ENCODE measurements around the gene ATP5PB. TPM values are rescaled to one million over a fixed set of nuclear protein-coding genes. Genes with fewer than 3 reads are reported as not detected.

Gene ATP5PB
- polyA plus RNA-seq, 1 donor (not counting 4 experiments of a cell fraction or from before 2014, with no cell fraction given) = 539 TPM

DNA sequence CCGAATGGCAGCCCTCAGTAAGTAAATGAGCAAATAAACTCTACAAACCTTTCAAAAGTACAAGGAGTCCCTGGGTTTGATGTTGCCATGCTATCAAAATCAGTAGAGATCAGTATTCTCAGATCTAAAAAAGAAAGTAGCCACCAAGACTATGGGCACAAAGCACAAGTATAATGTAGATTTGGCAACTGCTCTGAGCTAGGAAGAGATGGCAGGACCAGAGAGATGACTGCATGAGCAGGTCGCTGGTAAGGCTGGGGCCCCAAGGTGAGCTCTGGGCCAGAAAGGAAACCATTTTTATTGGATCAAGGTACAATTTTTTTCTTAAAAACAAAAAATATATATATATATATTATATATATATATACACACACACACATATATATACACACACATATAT is 57.3 kb downstream of the ATP5PB start:
- dilution Hi-C loops (cut with MboI; ENCODE audit: extremely low pct_ligation_motif_present, low sequenced_read_pairs) = no loop called here
- Histone ChIP-seq H3K4me3 (ENCODE audit: control insufficient read depth in 2 of 3, extremely low read depth in 1 of 3, insufficient read depth in 2 of 3, low read depth in 1 of 3, low read length in 3 of 3) (no peak overlapping the region), H3K27me3 (ENCODE audit: control insufficient read depth, extremely low read depth, insufficient read depth, low read length) (peaks cover 13% of the 10 kb centered on the region), H3K4me2 (ENCODE audit: control insufficient read depth, extremely low read depth, insufficient read depth, low read depth, low read length) (no peak overlapping the region), H2AFZ (ENCODE audit: control insufficient read depth, low read length) (no peak overlapping the region), H3K9ac (ENCODE audit: control insufficient read depth, extremely low read depth, insufficient read depth, low read length) (no peak overlapping the region), H3K27ac (ENCODE audit: control insufficient read depth, insufficient read depth, low read length) (no peak overlapping the region), H3K9me1 (ENCODE audit: control insufficient read depth, extremely low read depth, insufficient read depth, low read length) (no peaks in the 10 kb centered on the region), H3K4me1 (ENCODE audit: control insufficient read depth, extremely low read depth, insufficient read depth, low read length) (peaks cover 14% of the 10 kb centered on the region), H4K20me1 (ENCODE audit: control insufficient read depth, extremely low read depth, insufficient read depth, low read length) (no peaks in the 10 kb centered on the region), H3K9me3 (ENCODE audit: control insufficient read depth, low read depth, low read length) (no peaks in the 10 kb centered on the region), H3K36me3 (ENCODE audit: control insufficient read depth in 2 of 2, extremely low read depth in 1 of 2, insufficient read depth in 2 of 2, low read length in 2 of 2) (no peaks in the 10 kb centered on the region), H3K79me2 (ENCODE audit: control insufficient read depth, insufficient read depth, low read length) (no peaks in the 10 kb centered on the region)
- DNase-seq (ENCODE audit: low read depth, low spot score) = no peak
- TF ChIP-seq, protein P1, sequence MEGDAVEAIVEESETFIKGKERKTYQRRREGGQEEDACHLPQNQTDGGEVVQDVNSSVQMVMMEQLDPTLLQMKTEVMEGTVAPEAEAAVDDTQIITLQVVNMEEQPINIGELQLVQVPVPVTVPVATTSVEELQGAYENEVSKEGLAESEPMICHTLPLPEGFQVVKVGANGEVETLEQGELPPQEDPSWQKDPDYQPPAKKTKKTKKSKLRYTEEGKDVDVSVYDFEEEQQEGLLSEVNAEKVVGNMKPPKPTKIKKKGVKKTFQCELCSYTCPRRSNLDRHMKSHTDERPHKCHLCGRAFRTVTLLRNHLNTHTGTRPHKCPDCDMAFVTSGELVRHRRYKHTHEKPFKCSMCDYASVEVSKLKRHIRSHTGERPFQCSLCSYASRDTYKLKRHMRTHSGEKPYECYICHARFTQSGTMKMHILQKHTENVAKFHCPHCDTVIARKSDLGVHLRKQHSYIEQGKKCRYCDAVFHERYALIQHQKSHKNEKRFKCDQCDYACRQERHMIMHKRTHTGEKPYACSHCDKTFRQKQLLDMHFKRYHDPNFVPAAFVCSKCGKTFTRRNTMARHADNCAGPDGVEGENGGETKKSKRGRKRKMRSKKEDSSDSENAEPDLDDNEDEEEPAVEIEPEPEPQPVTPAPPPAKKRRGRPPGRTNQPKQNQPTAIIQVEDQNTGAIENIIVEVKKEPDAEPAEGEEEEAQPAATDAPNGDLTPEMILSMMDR (optimal IDR thresholded peaks at IDR 0.05 in 1 of 3, IDR thresholded peaks at IDR 0.05 in 1 of 3, conservative IDR thresholded peaks at IDR 0.05 in 1 of 3; ENCODE audit: extremely low read depth in 1 of 3, insufficient read depth in 2 of 3, low read length in 3 of 3) = no peak
- no peak for TF ChIP-seq EZH2 (IDR thresholded peaks at IDR 0.05; ENCODE audit: low read length)
- no peak for FAIRE-seq

DNA sequence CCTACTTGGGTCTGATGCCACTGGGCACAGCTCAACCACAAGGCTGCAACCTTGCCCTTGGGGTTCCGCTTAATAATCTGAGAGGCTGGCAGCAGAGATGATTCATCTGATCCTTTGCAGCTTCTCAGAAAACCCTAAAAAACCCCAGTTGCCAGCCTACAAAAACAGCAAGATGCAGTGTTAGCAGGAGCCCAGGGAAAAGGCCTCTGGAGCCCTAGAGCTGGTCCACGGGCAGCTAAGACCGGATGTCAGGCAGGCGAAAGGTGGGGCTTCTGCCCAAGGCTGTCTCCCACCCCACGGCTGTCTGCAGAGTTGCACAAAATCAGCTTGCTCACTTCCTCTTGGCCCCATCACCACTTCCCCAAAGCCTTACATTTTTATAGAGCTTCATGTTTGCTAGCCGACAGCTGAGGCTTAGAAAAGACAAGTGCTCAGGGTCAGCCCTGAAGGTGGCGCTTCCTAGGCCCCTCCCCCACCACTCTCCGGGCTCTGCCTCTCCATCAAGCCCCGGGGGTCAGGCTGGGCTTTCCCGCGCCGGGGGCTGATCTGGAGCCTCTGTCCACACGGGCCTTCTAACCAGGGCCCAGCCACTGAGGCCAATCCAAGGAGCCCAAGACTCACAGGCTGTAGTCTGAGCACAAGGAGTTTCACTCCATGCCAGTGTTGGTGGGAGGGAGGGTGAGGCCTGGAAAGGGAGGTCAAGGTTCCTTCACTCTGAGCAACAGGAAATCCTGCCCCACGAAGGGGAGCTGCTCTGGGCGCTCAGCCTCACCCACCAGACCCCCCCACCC is 58.3 kb downstream of the ATP5PB start:
- H4K20me1 ChIP-seq (ENCODE audit: control insufficient read depth, extremely low read depth, insufficient read depth, low read length) = no peaks in the 10 kb centered on the region
- H3K4me3 ChIP-seq (ENCODE audit: control insufficient read depth in 2 of 3, extremely low read depth in 1 of 3, insufficient read depth in 2 of 3, low read depth in 1 of 3, low read length in 3 of 3) = peak overlapping the region in 1 of 3 experiments; percentile 49
- no peak for TF ChIP-seq EZH2 (IDR thresholded peaks at IDR 0.05; ENCODE audit: low read length)
- TF ChIP-seq, protein P1 (optimal IDR thresholded peaks at IDR 0.05 in 1 of 3, IDR thresholded peaks at IDR 0.05 in 1 of 3, conservative IDR thresholded peaks at IDR 0.05 in 1 of 3; ENCODE audit: extremely low read depth in 1 of 3, insufficient read depth in 2 of 3, low read length in 3 of 3) = no peak
- H3K9ac ChIP-seq (ENCODE audit: control insufficient read depth, extremely low read depth, insufficient read depth, low read length) = peak overlapping the region; percentile 17
- no peaks in the 10 kb centered on the region for H3K9me1 ChIP-seq (ENCODE audit: control insufficient read depth, extremely low read depth, insufficient read depth, low read length)
- no peaks in the 10 kb centered on the region for H3K79me2 ChIP-seq (ENCODE audit: control insufficient read depth, insufficient read depth, low read length)
- peaks cover 14% of the 10 kb centered on the region for H3K4me1 ChIP-seq (ENCODE audit: control insufficient read depth, extremely low read depth, insufficient read depth, low read length)
- H3K27me3 ChIP-seq (ENCODE audit: control insufficient read depth, extremely low read depth, insufficient read depth, low read length) = peaks cover 13% of the 10 kb centered on the region
- H3K36me3 ChIP-seq (ENCODE audit: control insufficient read depth in 2 of 2, extremely low read depth in 1 of 2, insufficient read depth in 2 of 2, low read length in 2 of 2) = no peaks in the 10 kb centered on the region
- H3K4me2 ChIP-seq (ENCODE audit: control insufficient read depth, extremely low read depth, insufficient read depth, low read depth, low read length) = peak overlapping the region; percentile 83
- no peak for FAIRE-seq
- DNase-seq (ENCODE audit: low read depth, low spot score) = no peak
- H3K9me3 ChIP-seq (ENCODE audit: control insufficient read depth, low read depth, low read length) = no peaks in the 10 kb centered on the region
- H3K27ac ChIP-seq (ENCODE audit: control insufficient read depth, insufficient read depth, low read length) = peak overlapping the region; percentile 29
- H2AFZ ChIP-seq (ENCODE audit: control insufficient read depth, low read length) = peak overlapping the region; percentile 85
- dilution Hi-C loops (cut with MboI; ENCODE audit: extremely low pct_ligation_motif_present, low sequenced_read_pairs) = no loop called here
